Central memory CD4-positive, alpha-beta T cell (primary cell): ENCODE data around the gene SLC35D1.
"Not testable (repeated sequence)": the region's sequence is repeated elsewhere in the genome, so short reads cannot be mapped to it uniquely, and the experiment has no call there.

Experiments
- DNase-seq: peaks from one replicate; pipeline ENCODE4 v3.0.0; 2022
- total RNA-seq, 3 experiments: gene quantifications; one replicate each; lab custom pipeline; 2026; lab: John Stamatoyannopoulos, UW

Gene SLC35D1
- total RNA-seq = 46.7 to 75.4 (median 47.9) reads per million in 3 experiments

DNA sequence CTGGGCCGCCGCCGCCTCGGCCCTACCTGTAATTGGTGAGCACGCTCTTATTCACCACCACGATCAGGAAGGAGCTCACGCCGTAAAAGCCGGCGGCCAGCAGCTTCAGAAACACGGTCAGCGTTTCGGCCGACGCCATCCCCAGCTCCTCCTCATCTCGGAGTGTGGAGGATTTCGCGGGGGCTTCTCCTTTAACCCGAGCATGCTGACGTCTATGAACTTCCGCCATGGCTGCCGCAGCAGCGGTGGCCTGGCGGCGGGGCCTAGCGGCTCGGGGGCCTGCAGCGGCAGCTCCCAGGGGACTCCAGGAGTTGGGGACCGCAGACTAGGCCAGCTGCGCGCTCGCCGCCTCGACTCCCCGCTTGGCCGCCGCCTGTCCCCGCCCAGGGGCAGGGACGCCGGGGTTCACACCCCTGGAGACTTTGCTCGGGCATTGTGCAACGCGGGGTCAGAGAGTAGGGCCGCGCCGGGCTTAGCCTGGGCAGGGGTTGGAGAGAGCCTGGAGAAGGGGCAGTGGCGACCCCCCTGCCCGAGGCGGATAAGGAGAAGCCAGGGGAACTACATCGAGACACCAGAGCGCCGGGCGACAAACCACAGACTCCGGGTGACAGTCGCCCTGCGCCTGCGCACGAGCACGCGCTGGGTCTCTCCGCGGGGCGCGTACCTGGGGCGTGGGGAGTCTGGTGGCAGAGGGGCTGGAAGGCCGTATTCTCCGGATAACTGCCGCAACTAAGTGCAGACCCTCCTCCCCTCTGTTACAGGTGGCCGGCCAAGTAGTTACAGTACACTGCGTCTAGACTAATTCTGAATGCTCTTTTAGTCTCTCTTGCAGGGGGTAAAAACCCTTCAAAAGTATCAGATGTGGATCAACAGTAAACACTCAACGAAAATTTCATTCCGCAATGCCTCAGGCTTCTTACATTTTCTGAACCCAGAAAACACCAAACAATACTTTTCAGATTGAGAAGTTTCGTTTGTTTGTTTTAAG, at the start of gene SLC35D1:
SLC35D1 (minus strand) TSS at position 364 of the 988 bp plus-strand sequence; CDS start at position 229, 135 bp downstream.
- peak; percentile 72 for DNase-seq

- DNase-seq = no peak
Observed at GRCh38 chr1:67103548-67103947, 49.6 kb upstream of the SLC35D1 start.

DNA sequence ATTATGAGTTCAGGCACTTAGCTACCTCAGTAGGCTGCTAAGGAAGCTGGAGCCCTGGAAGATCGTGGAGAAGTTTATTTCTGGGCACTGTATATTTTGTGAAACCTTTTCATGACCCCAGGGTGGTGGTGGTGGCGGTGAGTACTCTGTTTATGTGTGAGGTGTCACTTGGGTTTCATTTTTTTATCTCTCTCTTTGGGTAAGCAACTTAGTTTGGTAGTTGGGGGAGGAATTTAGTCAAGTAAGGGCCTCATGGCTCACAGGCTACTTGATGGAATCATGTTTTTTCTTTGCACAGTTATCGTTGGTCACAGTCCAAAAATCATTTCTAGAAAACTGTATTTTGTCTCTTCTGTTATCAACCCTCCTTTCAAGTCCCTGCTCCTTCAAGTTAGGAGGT, 46.9 kb upstream of the SLC35D1 start:
- DNase-seq = no peak

DNA sequence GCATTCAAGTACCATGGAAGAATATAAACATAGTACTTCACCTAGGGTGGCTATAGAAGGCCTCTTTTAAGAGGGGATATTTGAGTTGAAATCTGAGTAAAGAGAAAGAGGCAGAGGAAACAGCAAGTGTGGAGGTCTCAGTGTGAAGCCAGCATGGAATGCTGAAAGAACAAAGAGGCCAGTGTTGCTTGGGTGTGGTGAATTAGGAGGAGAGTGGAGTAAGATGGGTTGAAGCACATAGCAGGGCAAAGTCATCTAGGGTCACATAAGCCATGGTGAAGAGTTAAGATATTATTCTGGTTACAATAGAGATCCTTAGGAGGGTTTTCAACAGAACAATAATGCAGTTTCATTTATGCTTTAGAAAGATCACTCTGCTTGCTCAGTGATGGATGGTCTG, 43.4 kb upstream of the SLC35D1 start:
- no peak for DNase-seq

GRCh38 chr1:67094191-67094590, 40.2 kb upstream of the SLC35D1 start:
- DNase-seq = no peak

GRCh38 chr1:67089685-67090208, 35.8 kb upstream of the SLC35D1 start:
- no peak for DNase-seq

GRCh38 chr1:67088440-67088839, 34.5 kb upstream of the SLC35D1 start:
- DNase-seq = no peak

DNA sequence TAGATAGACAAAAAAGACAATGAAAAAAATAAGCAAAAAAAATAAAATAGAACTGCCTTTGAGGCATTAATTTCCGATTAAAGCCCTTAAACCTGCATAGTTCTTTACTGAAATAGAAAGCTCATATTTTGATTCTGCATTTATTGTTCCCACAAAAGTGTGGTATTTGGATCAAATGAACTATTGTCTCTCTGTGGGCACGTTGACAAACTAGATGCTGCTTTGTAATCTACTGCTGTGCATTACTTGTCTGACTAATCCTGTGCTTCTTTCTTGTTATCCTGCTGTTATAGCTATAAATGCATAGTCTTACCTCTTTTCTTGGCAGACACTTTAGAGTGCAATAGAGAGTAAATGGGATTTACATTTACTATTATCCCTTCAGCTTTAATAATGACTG, 31.4 kb upstream of the SLC35D1 start:
- no peak for DNase-seq

DNA sequence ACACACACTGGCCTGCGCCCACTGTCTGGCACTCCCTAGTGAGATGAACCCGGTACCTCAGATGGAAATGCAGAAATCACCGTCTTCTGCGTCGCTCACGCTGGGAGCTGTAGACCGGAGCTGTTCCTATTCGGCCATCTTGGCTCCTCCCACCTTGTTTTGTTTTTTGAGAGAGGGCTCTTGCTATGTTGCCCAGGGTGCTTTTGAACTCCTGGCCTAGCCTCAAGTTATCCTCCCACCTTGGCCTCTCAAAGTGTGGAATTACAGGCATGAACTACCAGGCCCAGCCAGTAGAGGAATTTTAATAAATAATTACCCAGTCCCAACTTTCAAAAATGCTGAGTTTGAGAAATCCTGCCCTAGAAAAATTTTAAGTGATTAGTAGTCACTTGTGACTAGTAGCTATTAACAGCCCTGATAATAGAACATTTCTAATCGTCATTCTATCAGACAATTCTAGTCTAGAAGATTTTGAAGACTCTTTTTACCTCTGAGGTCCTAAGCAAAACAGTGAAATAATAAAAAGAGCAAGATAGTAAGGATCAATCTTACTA, 30.9 kb upstream of the SLC35D1 start:
- DNase-seq = no peak

GRCh38 chr1:67078291-67078690, 24.3 kb upstream of the SLC35D1 start:
- DNase-seq = no peak

- no peak for DNase-seq
Observed at GRCh38 chr1:67077593-67077992, 23.6 kb upstream of the SLC35D1 start.

GRCh38 chr1:67072749-67073148, 18.8 kb upstream of the SLC35D1 start:
- DNase-seq = no peak

DNA sequence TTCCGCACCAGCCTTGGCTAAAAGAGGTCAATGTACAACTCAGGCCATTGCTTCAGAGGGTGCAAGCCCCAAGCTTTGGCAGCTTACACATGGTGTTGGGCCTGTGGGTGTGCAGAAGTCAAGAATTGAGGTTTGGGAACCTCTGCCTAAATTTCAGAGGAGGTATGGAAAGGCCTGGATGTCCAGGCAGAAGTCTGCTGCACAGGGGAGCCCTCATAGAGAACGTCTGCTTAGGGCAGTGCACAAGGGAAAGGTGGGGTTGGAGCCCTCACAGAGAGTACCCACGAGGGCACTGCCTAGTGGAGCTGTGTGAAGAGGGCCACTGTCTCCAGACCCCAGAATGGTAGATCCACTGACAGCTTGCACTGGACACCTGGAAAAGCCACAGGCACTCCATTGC, 13.7 kb upstream of the SLC35D1 start:
- DNase-seq = not testable (repeated sequence)

DNA sequence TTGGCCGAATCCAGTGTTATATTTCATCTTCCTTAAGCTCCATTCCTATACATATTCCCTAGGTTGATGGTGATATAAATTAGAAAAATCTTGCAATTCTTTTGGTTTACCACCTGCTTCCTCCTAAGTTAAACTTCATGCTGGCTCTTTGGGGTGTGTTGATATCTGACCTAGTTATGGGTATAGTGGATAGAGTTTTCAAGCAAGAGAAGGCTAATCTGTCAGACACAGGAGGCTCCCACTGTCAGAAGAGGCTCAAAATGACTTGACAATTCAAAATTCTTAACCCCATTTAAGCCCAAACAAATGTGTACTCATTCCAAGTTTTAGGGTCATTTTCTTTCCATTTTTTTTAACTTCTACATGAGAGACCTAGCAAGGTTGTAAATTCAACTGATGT, 8.5 kb upstream of the SLC35D1 start:
- no peak for DNase-seq

DNA sequence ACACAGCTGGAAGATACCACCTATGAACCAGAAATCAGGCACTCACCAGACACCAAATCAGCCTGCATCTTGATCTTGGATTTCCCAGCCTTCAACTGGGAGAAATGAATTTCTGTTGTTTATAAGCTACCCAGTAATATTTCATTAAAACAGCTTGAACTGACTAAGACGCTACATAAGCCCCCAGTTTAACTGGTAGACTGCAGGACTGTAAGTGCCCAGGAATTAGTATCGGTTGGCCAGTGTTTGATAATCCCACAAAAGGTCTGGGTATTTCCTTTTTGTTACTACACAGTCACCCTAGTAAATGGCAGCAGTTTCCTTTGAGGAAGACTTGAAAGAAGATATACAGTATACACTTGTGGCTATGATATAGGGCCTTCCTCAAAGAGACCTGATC, 7.3 kb upstream of the SLC35D1 start:
- DNase-seq = no peak

DNA sequence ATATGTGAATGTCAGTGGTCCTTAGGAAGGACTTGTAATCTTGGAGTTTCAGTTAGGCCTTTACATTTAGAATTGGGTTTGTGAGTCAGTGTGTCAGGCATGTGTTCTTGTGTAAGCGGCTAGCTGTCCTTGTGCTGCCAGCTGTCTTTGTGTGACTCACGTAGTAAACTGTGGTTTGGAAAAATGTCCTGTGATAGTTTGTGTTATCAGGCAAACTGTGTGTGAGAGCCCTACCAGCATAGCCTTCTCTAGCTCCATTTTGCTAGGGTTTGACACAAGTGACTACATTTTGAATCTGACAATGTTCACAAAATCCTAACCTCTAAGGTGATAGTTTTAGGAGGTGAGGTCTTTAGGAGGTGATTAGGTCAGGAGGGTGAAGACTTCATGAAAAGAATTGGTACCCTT, 6.9 kb upstream of the SLC35D1 start:
- no peak for DNase-seq

GRCh38 chr1:67059346-67059745, 5.4 kb upstream of the SLC35D1 start:
- no peak for DNase-seq

DNA sequence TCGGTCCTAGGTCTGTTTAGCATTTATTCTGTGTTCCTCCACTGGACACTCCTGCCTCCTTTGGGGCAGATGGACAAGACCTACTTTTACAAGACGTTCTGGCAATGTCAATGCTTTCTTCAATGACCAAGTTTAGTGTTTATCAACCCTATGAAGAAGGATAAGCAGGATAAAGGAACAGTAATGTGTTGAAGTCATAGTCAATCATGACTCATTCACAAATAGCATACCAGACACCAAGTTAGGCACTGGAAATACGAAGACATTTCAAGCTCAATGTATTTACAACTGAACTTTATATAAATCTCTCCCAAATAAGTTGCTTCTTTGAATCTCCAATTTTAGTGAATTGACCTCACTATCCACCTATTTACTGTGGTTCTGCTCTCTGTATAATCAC, 4.8 kb upstream of the SLC35D1 start:
- DNase-seq = no peak

GRCh38 chr1:67058242-67058641, 4.3 kb upstream of the SLC35D1 start:
- no peak for DNase-seq

DNA sequence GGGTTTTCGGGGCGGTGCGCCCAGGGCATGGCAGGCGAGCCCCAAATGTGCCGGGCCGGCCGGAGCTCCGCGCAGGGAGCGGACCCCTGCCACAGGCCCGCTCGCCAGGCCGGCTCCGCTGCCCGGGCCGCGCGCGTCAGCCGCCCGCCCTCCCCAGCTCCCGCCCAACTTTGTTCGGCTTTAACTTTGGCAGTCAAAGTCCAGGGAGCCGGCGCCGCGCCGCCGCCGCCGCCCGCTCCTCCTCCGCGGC, 488 bp downstream of the SLC35D1 start:
- no peak for DNase-seq

DNA sequence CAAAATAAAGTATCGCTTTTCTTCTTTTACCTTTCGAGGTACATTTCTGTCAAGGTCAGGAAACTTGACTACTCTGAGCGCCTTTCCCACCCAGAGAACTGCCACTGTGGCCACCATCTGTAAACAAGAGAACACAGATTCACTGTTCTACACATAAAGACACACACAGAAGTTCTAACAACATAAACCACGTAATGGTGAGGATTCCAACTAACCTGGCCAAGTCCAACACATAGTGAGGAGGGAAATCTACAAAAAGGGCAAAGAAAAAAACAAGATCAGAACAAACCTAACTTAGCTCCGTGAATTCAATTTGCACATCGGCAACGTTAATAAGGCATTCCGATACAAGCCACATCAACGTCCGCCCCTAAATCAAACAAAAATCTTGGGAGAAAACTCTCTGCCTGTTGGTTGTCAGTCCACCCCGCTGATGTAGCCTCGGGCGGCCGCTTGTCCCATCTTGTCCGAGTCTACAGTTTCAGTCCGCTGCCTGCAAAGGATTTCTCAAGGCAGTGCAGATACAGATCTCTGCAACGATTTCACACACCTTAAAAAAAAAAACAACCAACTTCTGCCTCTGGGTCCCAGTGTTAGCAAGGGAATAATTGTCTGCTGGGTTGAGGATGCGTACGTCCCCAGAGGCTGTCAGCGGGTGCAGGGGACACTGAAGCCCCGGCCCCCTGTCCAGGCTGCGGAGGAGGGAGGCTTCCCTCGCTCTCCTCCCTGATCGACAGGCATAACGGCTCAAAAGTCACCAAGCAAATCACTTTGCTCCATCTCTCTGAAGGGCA, 1.0 kb downstream of the SLC35D1 start:
- DNase-seq = peak; percentile 44

DNA sequence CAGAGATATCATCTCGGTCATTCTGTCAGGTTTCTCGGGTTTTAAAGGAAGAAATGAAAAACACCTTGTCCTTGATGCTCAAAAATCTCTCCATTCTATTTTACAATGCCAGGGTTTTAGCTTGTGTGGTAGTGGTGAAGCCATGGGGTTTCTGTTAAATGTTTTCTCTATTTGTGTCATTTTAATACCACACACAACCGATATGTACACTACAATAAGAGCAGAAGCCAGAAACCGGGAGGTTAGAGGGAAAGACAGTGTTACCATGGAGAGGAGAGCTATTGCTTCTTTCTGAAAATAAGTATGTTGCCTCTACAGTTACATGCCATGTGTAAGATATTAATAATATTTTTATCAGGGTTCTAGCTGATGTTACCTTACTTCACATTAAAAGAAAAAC, 2.8 kb downstream of the SLC35D1 start:
- no peak for DNase-seq

DNA sequence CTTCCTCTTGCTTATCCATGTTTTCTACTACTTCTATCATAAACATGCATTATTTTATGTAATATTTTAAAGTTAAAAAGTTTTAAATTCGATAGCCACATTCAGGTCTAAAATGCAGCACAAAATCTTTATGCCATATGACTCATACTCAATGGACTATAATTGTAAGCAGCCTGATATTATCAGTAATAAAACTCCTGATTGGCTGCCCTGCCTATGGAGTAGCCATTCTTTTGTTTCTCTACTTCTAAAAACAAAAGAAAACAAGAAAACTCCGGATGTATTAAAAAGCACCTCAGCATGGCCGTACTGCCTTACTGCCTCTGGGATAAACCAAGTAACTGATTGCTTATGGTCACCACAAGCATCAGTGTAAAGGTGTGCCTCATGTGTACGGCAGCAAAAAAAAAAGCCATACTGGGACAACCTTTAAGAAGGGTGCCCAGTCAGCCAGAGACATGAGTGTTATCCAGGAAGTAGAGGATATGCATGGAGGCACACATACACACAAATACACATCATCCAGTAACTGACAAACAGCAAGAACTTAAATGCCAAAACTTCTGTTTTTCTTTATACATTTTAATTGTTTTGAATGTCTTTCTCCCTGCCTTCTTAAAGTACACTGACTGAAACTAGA, 9.2 kb downstream of the SLC35D1 start:
- no peak for DNase-seq
